Thoracic aorta (tissue), 2 donors: ENCODE data around the gene ADAMTS17. TPM values are rescaled to one million over a fixed set of nuclear protein-coding genes. Genes with fewer than 3 reads are reported as not detected.

Source experiments
- ATAC-seq: fragments of 150-250 bp; one replicate; pipeline ENCODE4 v1.8.0; 2017; ENCODE audit warnings: low read depth; ENCODE audit not compliant: insufficient number of reproducible peaks, low FRiP score
- DNase-seq: peaks from one replicate; pipeline ENCODE4 v3.0.0-alpha.2; 2020; ENCODE audit warnings: low spot score
- H3K27ac ChIP-seq, 2 donors: fragments of 200-600 bp; sonication (generic); 1 replicate in 1 of 2; 2 replicates in 1 of 2; pipeline ENCODE4 v1.5.1; 2016; ENCODE audit warnings: mild to moderate bottlenecking in 2 of 2, moderate library complexity in 2 of 2
- H3K27me3 ChIP-seq: fragments of 200-600 bp; sonication (generic); replicated peaks from 2 replicates; pipeline ENCODE4 v1.6.0; 2016; ENCODE audit warnings: mild to moderate bottlenecking; ENCODE audit not compliant: insufficient read depth
- H3K36me3 ChIP-seq: fragments of 200-600 bp; sonication (generic); one replicate; pipeline ENCODE4 v1.5.1; 2016
- H3K4me1 ChIP-seq, 2 donors: fragments of 200-600 bp; sonication (generic); 1 replicate in 1 of 2; 2 replicates in 1 of 2; pipeline versions ENCODE4 v1.5.1 to v1.6.0; 2016; ENCODE audit warnings: low read depth in 2 of 2, mild to moderate bottlenecking in 1 of 2; ENCODE audit not compliant: control insufficient read depth in 1 of 2
- H3K4me3 ChIP-seq: fragments of 200-600 bp; sonication (generic); 2 replicates; pipeline ENCODE4 v1.5.1; 2016; ENCODE audit warnings: mild to moderate bottlenecking
- H3K9me3 ChIP-seq: fragments of 200-600 bp; sonication (generic); 2 replicates; pipeline ENCODE4 v1.5.1; 2016
- CTCF ChIP-seq: fragments of 200-600 bp; sonication (generic); IDR thresholded peaks from one replicate; pipeline ENCODE4 v1.5.1; 2019; ENCODE audit warnings: antibody characterized with exemption
- total RNA-seq, 2 donors: library from RNA; depleted of rRNA; stranded (reverse); fragments of >200 nt; gene quantifications; one replicate each; pipeline versions ENCODE4 v1.1.0 to v1.2.3, GENCODE V29; 2016

ADAMTS17 gene
- total RNA-seq, 2 donors from 2014 or later, result 2.8 to 8.1 TPM

- H3K27ac ChIP-seq, result no peak overlapping the region
- no peaks in the 10 kb centered on the region for H3K36me3 ChIP-seq
- TF ChIP-seq CTCF, result no peak
- DNase-seq (no peak), ATAC-seq (no peak)
- no peak overlapping the region for H3K4me3 ChIP-seq
- peaks cover 0 to 24% of the 10 kb centered on the region in 2 donors for H3K4me1 ChIP-seq
- H3K27me3 ChIP-seq, result no peaks in the 10 kb centered on the region
- H3K9me3 ChIP-seq, result no peaks in the 10 kb centered on the region
Observed at GRCh38 chr15:100021653-100022052, 320.1 kb downstream of the ADAMTS17 start.

GRCh38 chr15:100020614-100021013, 321.2 kb downstream of the ADAMTS17 start:
- no peaks in the 10 kb centered on the region for H3K27me3 ChIP-seq
- ATAC-seq (no peak), DNase-seq (no peak)
- peaks cover 0 to 24% of the 10 kb centered on the region in 2 donors for H3K4me1 ChIP-seq
- H3K4me3 ChIP-seq, result no peak overlapping the region
- H3K27ac ChIP-seq, result no peak overlapping the region
- no peak for TF ChIP-seq CTCF
- no peaks in the 10 kb centered on the region for H3K9me3 ChIP-seq
- H3K36me3 ChIP-seq, result no peaks in the 10 kb centered on the region

- no peak for TF ChIP-seq CTCF
- ATAC-seq, result no peak
- H3K27ac ChIP-seq, result no peak overlapping the region
Observed at GRCh38 chr15:100020189-100020588, 321.6 kb downstream of the ADAMTS17 start.

GRCh38 chr15:100019601-100020000, 322.2 kb downstream of the ADAMTS17 start:
- DNase-seq, result no peak
- no peak overlapping the region for H3K4me3 ChIP-seq
- H3K27ac ChIP-seq, result no peak overlapping the region
- ATAC-seq, result no peak
- H3K9me3 ChIP-seq, result no peaks in the 10 kb centered on the region
- H3K4me1 ChIP-seq, result peaks cover 0 to 24% of the 10 kb centered on the region in 2 donors
- no peaks in the 10 kb centered on the region for H3K36me3 ChIP-seq
- no peaks in the 10 kb centered on the region for H3K27me3 ChIP-seq
- TF ChIP-seq CTCF, result no peak

More at GRCh38 chr15:100020189-100020588, 321.6 kb downstream of the ADAMTS17 start:
- Histone ChIP-seq H3K27me3 (no peaks in the 10 kb centered on the region), H3K9me3 (no peaks in the 10 kb centered on the region), H3K4me1 (peaks cover 0 to 24% of the 10 kb centered on the region in 2 donors), H3K36me3 (no peaks in the 10 kb centered on the region), H3K4me3 (no peak overlapping the region)
- no peak for DNase-seq

- TF ChIP-seq CTCF, result no peak
- Histone ChIP-seq H3K36me3 (no peaks in the 10 kb centered on the region), H3K9me3 (no peaks in the 10 kb centered on the region), H3K4me1 (peaks cover 0 to 24% of the 10 kb centered on the region in 2 donors), H3K27me3 (no peaks in the 10 kb centered on the region), H3K27ac (no peak overlapping the region), H3K4me3 (no peak overlapping the region)
- DNase-seq (no peak), ATAC-seq (no peak)
Observed at GRCh38 chr15:100018191-100018590, 323.6 kb downstream of the ADAMTS17 start.
